ENCODE results near the gene MLLT10. TPM values are rescaled to one million over a fixed set of nuclear protein-coding genes. Genes with fewer than 3 reads are reported as not detected.

The MLLT10 gene
- total RNA-seq, 1 donor from 2014 or later: 49.1 TPM

- intact Hi-C loops (cut with micrococcal nuclease): no loop called here
Observed at GRCh38 chr10:21721000-21721665, 187.1 kb downstream of the MLLT10 start.

DNA sequence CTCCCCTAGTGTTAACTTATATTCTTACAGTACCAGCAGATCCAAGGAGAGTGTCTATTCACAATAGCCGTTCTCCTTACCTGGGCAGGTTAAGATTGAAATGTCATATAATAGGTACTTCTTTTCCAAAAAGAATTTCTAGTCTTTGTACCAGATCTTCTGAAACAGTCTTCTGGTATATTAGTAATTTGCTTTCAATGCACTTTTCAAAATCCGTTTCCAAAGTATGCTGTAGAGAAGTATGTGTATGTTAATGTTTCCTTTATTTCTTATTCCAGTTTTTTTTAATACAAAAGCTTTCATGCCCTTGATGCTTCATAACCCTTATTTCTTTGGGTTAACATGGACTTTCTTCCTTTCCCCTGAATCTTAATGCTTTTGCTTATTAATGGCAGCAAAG lies 188.2 kb downstream of the MLLT10 start:
- intact Hi-C loops (cut with micrococcal nuclease): no loop called here

GRCh38 chr10:21724020-21724589 lies 190.1 kb downstream of the MLLT10 start:
- intact Hi-C loops (cut with micrococcal nuclease): no loop called here

GRCh38 chr10:21724687-21725367 lies 190.8 kb downstream of the MLLT10 start:
- intact Hi-C loops (cut with micrococcal nuclease): no loop called here

GRCh38 chr10:21726601-21727225 lies 192.7 kb downstream of the MLLT10 start:
- intact Hi-C loops (cut with micrococcal nuclease): no loop called here

DNA sequence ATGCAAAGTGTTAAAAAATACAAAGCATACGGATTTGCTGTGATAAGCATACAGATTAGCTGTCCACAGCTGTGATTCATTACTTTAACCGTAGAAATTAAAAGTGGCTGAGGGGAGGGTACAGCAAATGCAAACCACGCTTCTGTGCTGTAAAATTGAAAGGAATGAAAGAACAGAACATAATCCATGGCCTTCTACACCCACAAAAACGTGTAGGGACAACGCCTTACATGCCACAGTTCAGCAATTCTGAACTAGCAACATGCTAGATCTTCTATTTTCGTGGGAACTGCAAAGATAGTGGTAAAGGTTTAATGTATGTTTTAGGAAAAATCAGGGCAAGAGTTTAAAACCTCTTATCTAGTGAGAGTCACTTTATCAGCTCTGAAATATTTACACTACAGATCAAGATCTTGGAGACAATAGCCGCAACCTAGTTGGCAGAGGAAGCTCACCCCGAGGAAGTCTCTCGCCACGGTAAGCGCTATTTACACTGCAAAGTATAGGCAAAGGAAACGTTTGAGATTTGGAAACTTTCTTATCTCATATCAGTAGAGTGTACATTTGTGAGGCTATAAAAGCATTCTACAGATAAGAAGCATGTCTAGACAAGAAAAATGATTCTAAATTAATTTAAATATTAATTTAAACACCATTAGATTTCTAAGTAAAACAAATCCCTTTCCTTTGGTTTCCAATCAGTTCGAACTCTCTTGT lies 193.6 kb downstream of the MLLT10 start:
- intact Hi-C loops (cut with micrococcal nuclease): no loop called here

DNA sequence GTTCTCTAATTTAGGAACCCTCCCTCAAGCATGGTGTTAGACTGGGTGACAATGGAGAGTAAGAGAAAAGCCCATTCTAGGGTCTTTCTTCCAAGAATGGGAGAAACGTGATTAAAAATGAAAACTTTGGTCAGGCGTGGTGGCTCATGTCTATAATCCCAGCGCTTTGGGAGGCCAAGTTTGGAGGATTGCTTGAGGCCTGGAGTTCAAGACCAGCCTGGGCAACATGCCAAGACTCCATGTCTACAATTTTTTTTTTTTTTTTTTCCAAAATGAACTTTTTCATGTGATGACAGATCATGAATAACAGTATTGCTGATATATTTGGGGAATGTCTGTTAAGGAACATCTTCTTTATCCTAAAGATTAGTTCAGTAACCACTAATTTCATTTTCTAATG lies 194.6 kb downstream of the MLLT10 start:
- intact Hi-C loops (cut with micrococcal nuclease): no loop called here

GRCh38 chr10:21732067-21732772 lies 198.2 kb downstream of the MLLT10 start:
- intact Hi-C loops (cut with micrococcal nuclease): loop anchor here (1.0 to 10.0 kb wide), 4 partner anchors 29 to 1253 kb away; partner anchors contain the start of gene MLLT10

DNA sequence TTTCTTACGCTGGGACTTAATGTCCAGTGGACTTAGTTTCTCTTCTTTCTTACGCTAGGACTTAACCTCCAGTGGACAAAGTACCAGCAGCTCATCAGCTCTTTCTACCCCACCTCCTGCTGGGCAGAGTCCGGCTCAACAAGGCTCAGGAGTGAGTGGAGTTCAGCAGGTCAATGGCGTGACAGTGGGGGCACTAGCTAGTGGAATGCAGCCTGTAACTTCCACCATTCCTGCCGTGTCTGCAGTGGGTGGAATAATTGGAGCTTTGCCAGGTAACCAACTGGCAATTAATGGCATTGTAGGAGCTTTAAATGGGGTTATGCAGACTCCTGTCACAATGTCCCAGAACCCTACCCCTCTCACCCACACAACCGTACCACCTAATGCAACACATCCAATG lies 199.7 kb downstream of the MLLT10 start:
- intact Hi-C loops (cut with micrococcal nuclease): loop anchor here (2.0 to 10.0 kb wide), 2 partner anchors 31 to 1251 kb away; no protein-coding TSS in a partner anchor

- intact Hi-C loops (cut with micrococcal nuclease): loop anchor here (10.0 kb wide), 1 partner anchor 1248 kb away; no protein-coding TSS in a partner anchor
Observed at GRCh38 chr10:21737106-21737505, 203.1 kb downstream of the MLLT10 start.

GRCh38 chr10:21740989-21741388 lies 207.0 kb downstream of the MLLT10 start:
- intact Hi-C loops (cut with micrococcal nuclease): loop anchor here (2.0 kb wide), 1 partner anchor 212 kb away; no protein-coding TSS in a partner anchor

GRCh38 chr10:21742740-21743412 lies 208.8 kb downstream of the MLLT10 start:
- intact Hi-C loops (cut with micrococcal nuclease): no loop called here

DNA sequence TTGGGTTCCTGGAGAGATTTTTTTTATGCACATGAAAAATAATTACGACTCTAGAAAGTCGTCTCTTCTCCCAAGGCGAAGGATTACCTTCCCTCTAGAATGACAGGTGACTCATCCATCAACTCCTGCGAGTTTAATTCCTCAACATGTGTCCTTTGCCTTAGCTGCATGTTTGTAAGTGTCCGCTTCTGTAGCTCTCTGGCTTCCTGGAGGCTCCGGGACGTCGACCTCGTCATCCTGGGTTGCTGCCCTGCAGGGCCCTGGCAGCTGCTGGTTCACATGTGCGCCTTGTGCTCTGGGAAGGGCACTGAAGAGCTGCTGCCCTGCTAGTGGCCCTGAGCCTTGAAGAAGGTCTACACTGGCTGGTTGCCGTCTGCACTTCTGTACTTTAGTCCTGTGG lies 210.2 kb downstream of the MLLT10 start:
- intact Hi-C loops (cut with micrococcal nuclease): no loop called here

DNA sequence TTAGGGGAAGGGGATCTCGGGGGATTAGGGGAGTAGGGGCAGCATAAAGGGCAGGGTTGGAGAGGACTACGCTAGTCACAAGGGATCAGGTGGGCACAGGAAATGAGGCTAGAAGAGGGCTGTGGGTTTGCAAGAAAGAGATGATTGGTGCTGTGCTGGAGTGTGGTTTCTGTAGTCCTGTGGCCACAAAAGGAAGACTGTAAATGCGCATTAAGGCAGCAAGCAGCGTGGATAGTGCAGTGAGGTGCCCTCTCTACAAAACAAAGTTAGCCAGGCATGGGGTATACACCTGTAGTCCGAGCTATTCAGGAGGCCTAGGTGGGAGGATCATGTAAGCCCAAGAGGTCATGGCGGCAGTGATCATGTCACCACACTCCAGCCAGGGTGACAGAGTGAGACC lies 212.1 kb downstream of the MLLT10 start:
- intact Hi-C loops (cut with micrococcal nuclease): no loop called here

- intact Hi-C loops (cut with micrococcal nuclease): no loop called here
Observed at GRCh38 chr10:21747809-21748208, 213.8 kb downstream of the MLLT10 start.

DNA sequence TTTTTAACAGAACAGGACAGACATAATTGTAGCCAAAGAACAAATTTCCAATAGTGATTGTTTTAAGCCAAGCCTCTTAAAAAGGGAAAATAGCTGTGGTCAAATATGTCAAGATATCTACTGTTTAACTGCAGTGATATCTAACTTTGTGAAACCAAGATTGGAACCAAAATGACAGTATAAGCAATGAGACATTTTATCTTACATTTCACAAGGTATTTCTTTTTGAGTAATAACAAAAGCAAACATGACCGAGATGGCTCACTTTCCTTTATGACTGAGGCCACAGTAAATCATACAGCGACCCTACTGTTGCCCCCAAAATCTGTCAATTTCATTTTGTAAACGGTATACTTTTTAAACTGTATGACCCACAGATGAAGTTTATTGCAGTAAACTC lies 215.8 kb downstream of the MLLT10 start:
- intact Hi-C loops (cut with micrococcal nuclease): no loop called here

DNA sequence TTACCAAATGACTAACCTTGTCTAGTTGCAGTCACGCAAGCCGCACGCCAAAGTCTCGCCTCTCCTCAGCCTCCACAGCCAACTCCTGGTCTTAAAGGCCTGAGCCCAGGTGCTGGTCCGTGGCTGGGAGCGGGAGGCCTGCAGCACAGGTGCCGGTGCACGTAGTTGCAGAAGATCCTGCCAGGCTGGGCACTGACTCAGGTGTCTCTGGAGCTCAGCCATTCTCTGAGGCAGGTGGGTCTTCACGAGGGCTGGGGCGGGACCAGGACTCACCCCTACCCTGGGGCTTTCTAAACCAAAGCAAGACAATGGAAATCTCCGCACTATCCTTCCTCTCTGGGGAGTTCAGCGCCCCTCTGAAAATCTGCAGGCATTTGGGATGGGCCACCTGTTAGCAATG lies 216.4 kb downstream of the MLLT10 start:
- intact Hi-C loops (cut with micrococcal nuclease): no loop called here

GRCh38 chr10:21751341-21752310 lies 217.6 kb downstream of the MLLT10 start:
- intact Hi-C loops (cut with micrococcal nuclease): no loop called here
